H9 (cell line): ENCODE data around the gene VAV3. TPM values are rescaled to one million over a fixed set of nuclear protein-coding genes. Genes with fewer than 3 reads are reported as not detected.

Experiments used
- DNase-seq: peaks from one replicate; pipeline ENCODE4 v3.0.0-alpha.2; 2017
- H2AFZ ChIP-seq: one replicate; pipeline ENCODE4 v1.6.1; 2013; ENCODE audit warnings: mild to moderate bottlenecking, low read length, control low read depth, moderate library complexity
- H2AK5ac ChIP-seq: 2 replicates; pipeline ENCODE4 v1.6.1; 2013; ENCODE audit warnings: low read length, control low read depth, mixed read lengths; ENCODE audit not compliant: insufficient read length
- H2BK120ac ChIP-seq: one replicate; pipeline ENCODE4 v1.6.1; 2013; ENCODE audit warnings: low read depth, mild to moderate bottlenecking, low read length, control low read depth, inconsistent platforms; ENCODE audit not compliant: poor library complexity, severe bottlenecking
- H2BK12ac ChIP-seq: 2 replicates; pipeline ENCODE4 v1.6.1; 2013; ENCODE audit warnings: low read length, control low read depth, mixed read lengths, low read depth; ENCODE audit not compliant: insufficient read length
- H2BK15ac ChIP-seq: 2 replicates; pipeline ENCODE4 v1.6.1; 2013; ENCODE audit warnings: low read depth, low read length, control low read depth
- H2BK20ac ChIP-seq: one replicate; pipeline ENCODE4 v1.6.1; 2013; ENCODE audit warnings: low read depth, mild to moderate bottlenecking, low read length, control low read depth, inconsistent platforms; ENCODE audit not compliant: poor library complexity, severe bottlenecking
- H2BK5ac ChIP-seq: 2 replicates; pipeline ENCODE4 v1.6.1; 2013; ENCODE audit warnings: low read length, control low read depth, mixed read lengths; ENCODE audit not compliant: insufficient read length
- H3K14ac ChIP-seq: 2 replicates; pipeline ENCODE4 v1.6.1; 2013; ENCODE audit warnings: low read length, control low read depth; ENCODE audit not compliant: insufficient read depth
- H3K18ac ChIP-seq: 2 replicates; pipeline ENCODE4 v1.6.1; 2013; ENCODE audit warnings: low read depth, mild to moderate bottlenecking, mixed read lengths, low read length, control low read depth; ENCODE audit not compliant: insufficient read length
- H3K23ac ChIP-seq: 2 replicates; pipeline ENCODE4 v1.6.1; 2013; ENCODE audit warnings: low read length, control low read depth, mixed read lengths, low read depth; ENCODE audit not compliant: insufficient read length
- H3K23me2 ChIP-seq: 2 replicates; pipeline ENCODE4 v1.6.1; 2013; ENCODE audit warnings: low read depth, mild to moderate bottlenecking, mixed read lengths, low read length, control low read depth; ENCODE audit not compliant: insufficient read length, poor library complexity, severe bottlenecking
- H3K27ac ChIP-seq: 2 replicates; pipeline ENCODE4 v1.5.1; 2013; ENCODE audit warnings: low read length, control low read depth, mixed read lengths, low read depth; ENCODE audit not compliant: insufficient read length
- H3K27me3 ChIP-seq: 2 replicates; pipeline ENCODE4 v1.6.1; 2013; ENCODE audit warnings: low read length, control low read depth, inconsistent platforms; ENCODE audit not compliant: insufficient read depth
- H3K4ac ChIP-seq: 2 replicates; pipeline ENCODE4 v1.6.1; 2013; ENCODE audit warnings: low read depth, mild to moderate bottlenecking, control low read depth, inconsistent platforms, low read length, moderate library complexity
- H3K4me1 ChIP-seq: 2 replicates; pipeline ENCODE4 v1.6.1; 2013; ENCODE audit warnings: low read length, control low read depth, inconsistent platforms; ENCODE audit not compliant: insufficient read depth
- H3K4me2 ChIP-seq: 2 replicates; pipeline ENCODE4 v1.6.1; 2013; ENCODE audit warnings: low read length, control low read depth, mixed read lengths; ENCODE audit not compliant: insufficient read length, insufficient read depth
- H3K56ac ChIP-seq: 2 replicates; pipeline ENCODE4 v1.6.1; 2013; ENCODE audit warnings: low read depth, mild to moderate bottlenecking, mixed read lengths, low read length, control low read depth; ENCODE audit not compliant: insufficient read length
- H3K79me1 ChIP-seq: 2 replicates; pipeline ENCODE4 v1.6.1; 2013; ENCODE audit warnings: low read depth, mild to moderate bottlenecking, moderate library complexity, low read length, control low read depth, inconsistent platforms; ENCODE audit not compliant: insufficient read depth, poor library complexity, severe bottlenecking
- H3K79me2 ChIP-seq: 2 replicates; pipeline ENCODE4 v1.6.1; 2013; ENCODE audit warnings: low read length, control low read depth, inconsistent platforms; ENCODE audit not compliant: insufficient read depth
- H3K9ac ChIP-seq: 2 replicates; pipeline ENCODE4 v1.6.1; 2013; ENCODE audit warnings: low read length, control low read depth, mixed read lengths; ENCODE audit not compliant: insufficient read length; ENCODE audit errors: extremely low read depth
- H3K9me3 ChIP-seq: one replicate; pipeline ENCODE4 v1.6.1; 2013; ENCODE audit warnings: low read depth, low read length, inconsistent platforms; ENCODE audit not compliant: control insufficient read depth
- H3T11ph ChIP-seq: one replicate; pipeline ENCODE4 v1.6.1; 2013; ENCODE audit warnings: mild to moderate bottlenecking, low read length, control low read depth, inconsistent platforms
- H4K20me1 ChIP-seq: one replicate; pipeline ENCODE4 v1.6.1; 2013; ENCODE audit not compliant: control insufficient read depth, insufficient read length, insufficient read depth
- H4K5ac ChIP-seq: 2 replicates; pipeline ENCODE4 v1.6.1; 2013; ENCODE audit warnings: low read depth, mild to moderate bottlenecking, mixed read lengths, low read length, control low read depth; ENCODE audit not compliant: insufficient read length
- H4K8ac ChIP-seq: replicated peaks from 2 replicates; pipeline ENCODE4 v1.6.1; 2013; ENCODE audit warnings: low read length, control low read depth, mixed read lengths, low read depth; ENCODE audit not compliant: insufficient read length
- H4K91ac ChIP-seq: 2 replicates; pipeline ENCODE4 v1.6.1; 2013; ENCODE audit warnings: low read depth, mild to moderate bottlenecking, moderate library complexity, mixed read lengths, low read length, control low read depth; ENCODE audit not compliant: insufficient read length
- H3K27ac Mint-ChIP-seq, 3 experiments: 2 replicates in 2 of 3; 3 replicates in 1 of 3; pipeline ENCODE4 v1.8.0; 2020 to 2021; ENCODE audit warnings: mixed read lengths in 3 of 3, mild to moderate bottlenecking in 1 of 3, moderate library complexity in 1 of 3
- H3K27me3 Mint-ChIP-seq: 2 replicates; pipeline ENCODE4 v1.8.0; 2021; ENCODE audit warnings: low read depth, mild to moderate bottlenecking, moderate library complexity, mixed read lengths
- H3K36me3 Mint-ChIP-seq, 3 experiments: 2 replicates in 2 of 3; 3 replicates in 1 of 3; pipeline ENCODE4 v1.8.0; 2020 to 2021; ENCODE audit warnings: low read depth in 3 of 3, mixed read lengths in 3 of 3; ENCODE audit not compliant: insufficient read depth in 1 of 3
- H3K4me1 Mint-ChIP-seq, 2 experiments: 2 replicates each; pipeline ENCODE4 v1.8.0; 2020; ENCODE audit warnings: mixed read lengths in 2 of 2
- H3K4me3 Mint-ChIP-seq, 2 experiments: 2 replicates in 1 of 2; 3 replicates in 1 of 2; pipeline ENCODE4 v1.8.0; 2020 to 2021; ENCODE audit warnings: mild to moderate bottlenecking in 2 of 2, mixed read lengths in 2 of 2, moderate library complexity in 1 of 2
- H3K9me3 Mint-ChIP-seq, 2 experiments: 2 replicates in 1 of 2; 3 replicates in 1 of 2; pipeline ENCODE4 v1.8.0; 2020; ENCODE audit warnings: mild to moderate bottlenecking in 2 of 2, mixed read lengths in 2 of 2, moderate library complexity in 1 of 2
- WGBS: extraction: QIAGEN DNeasy Blood & Tissue Kit; methylation state at CpG from one replicate; pipeline ENCODE4 v1.1.7; 2013; ENCODE audit warnings: missing lambda C conversion rate, low lambda C conversion rate, mixed read lengths; ENCODE audit not compliant: insufficient read length; ENCODE audit errors: extremely low coverage; 5-methylcytosine and 5-hydroxymethylcytosine counted together
- total RNA-seq: library from RNA; stranded (reverse); gene quantifications from 2 replicates; pipeline ENCODE4 v1.2.1, GENCODE V29; 2021
- TF ChIP-seq, protein P1 (sequence below): fragments of 200-600 bp; sonication (generic); conservative IDR thresholded peaks from 3 replicates; pipeline ENCODE4 v1.8.0; 2021; ENCODE audit warnings: antibody characterized with exemption, mild to moderate bottlenecking

The VAV3 gene
- total RNA-seq, 1 experiment from 2014 or later: 5.1 TPM

DNA sequence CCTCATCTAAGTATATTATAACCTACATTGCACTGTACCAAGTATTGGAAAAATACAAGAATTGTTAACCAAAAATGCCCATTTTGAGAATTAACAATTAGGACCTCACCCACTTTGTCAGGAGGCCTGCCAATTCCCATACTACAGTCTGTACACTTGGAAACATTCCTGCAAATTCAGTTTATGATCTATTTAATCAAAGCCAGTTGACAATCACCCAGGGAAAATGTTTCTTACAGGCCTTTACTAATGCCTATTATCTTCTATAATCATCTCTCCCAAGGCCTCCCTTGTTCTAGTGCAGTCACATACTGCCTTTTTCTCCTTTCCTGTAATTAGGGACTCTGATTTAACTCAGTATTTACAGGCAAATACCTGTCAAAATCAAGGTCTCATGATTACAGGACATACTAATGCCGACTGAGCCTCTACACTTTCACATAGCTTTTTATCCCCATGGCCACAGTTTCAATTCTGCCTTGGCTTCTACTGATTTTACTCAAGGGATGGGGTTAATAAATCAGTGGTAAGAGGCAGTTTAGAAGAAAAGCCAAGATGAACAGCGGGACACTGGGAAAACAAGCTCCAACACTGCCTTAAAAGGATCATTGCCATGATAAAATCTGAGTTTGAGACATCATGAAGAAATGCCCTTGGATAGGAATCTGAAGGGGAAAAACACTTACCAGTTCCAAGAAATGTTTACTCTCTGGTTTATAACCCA lies 338.7 kb downstream of the VAV3 start:
- no peaks in the 10 kb centered on the region for H3K4me1 ChIP-seq
- H3K23ac ChIP-seq: no peak overlapping the region
- no peak overlapping the region for H3K56ac ChIP-seq
- no peak overlapping the region for H2BK12ac ChIP-seq
- H3K4me3 Mint-ChIP-seq: no peak overlapping the region
- DNase-seq: no peak
- H3K79me2 ChIP-seq: no peaks in the 10 kb centered on the region
- WGBS: no CpG with 5 or more reads among the region's 2 CpGs
- H3K9ac ChIP-seq: no peak overlapping the region
- H4K8ac ChIP-seq: no peak overlapping the region
- H3K36me3 Mint-ChIP-seq: no peaks in the 10 kb centered on the region
- no peak overlapping the region for H3K27ac Mint-ChIP-seq
- H3K27me3 Mint-ChIP-seq: no peaks in the 10 kb centered on the region
- no peak overlapping the region for H3K14ac ChIP-seq
- peaks cover 0 to 4% of the 10 kb centered on the region in 2 experiments; a peak in 2 of 4 replicates for H3K4me1 Mint-ChIP-seq
- TF ChIP-seq, protein P1, sequence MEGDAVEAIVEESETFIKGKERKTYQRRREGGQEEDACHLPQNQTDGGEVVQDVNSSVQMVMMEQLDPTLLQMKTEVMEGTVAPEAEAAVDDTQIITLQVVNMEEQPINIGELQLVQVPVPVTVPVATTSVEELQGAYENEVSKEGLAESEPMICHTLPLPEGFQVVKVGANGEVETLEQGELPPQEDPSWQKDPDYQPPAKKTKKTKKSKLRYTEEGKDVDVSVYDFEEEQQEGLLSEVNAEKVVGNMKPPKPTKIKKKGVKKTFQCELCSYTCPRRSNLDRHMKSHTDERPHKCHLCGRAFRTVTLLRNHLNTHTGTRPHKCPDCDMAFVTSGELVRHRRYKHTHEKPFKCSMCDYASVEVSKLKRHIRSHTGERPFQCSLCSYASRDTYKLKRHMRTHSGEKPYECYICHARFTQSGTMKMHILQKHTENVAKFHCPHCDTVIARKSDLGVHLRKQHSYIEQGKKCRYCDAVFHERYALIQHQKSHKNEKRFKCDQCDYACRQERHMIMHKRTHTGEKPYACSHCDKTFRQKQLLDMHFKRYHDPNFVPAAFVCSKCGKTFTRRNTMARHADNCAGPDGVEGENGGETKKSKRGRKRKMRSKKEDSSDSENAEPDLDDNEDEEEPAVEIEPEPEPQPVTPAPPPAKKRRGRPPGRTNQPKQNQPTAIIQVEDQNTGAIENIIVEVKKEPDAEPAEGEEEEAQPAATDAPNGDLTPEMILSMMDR: no peak
- no peaks in the 10 kb centered on the region for H3K79me1 ChIP-seq
- H3K4me2 ChIP-seq: no peak overlapping the region
- no peak overlapping the region for H2BK5ac ChIP-seq
- no peaks in the 10 kb centered on the region for H3K9me3 Mint-ChIP-seq
- H2BK120ac ChIP-seq: no peak overlapping the region
- H2BK20ac ChIP-seq: no peak overlapping the region
- no peaks in the 10 kb centered on the region for H4K20me1 ChIP-seq
- no peak overlapping the region for H3K4ac ChIP-seq
- no peak overlapping the region for H3K27ac ChIP-seq
- H4K91ac ChIP-seq: no peak overlapping the region
- no peaks in the 10 kb centered on the region for H3K27me3 ChIP-seq
- no peak overlapping the region for H2AFZ ChIP-seq
- no peak overlapping the region for H3K18ac ChIP-seq
- no peak overlapping the region for H2AK5ac ChIP-seq
- no peaks in the 10 kb centered on the region for H3K23me2 ChIP-seq
- H3K9me3 ChIP-seq: no peaks in the 10 kb centered on the region
- H4K5ac ChIP-seq: no peak overlapping the region
- no peak overlapping the region for H2BK15ac ChIP-seq
- no peak overlapping the region for H3T11ph ChIP-seq
